GM19099 (cell line): ENCODE measurements around the gene C1QA.

Source experiments
- POLR2A ChIP-seq: IDR thresholded peaks from 3 replicates; pipeline ENCODE4 v1.6.1; 2011; ENCODE audit warnings: low read depth; ENCODE audit not compliant: insufficient read length; ENCODE audit errors: extremely low read depth

The C1QA gene

GRCh38 chr1:22627331-22627730 lies 9.1 kb upstream of the C1QA start:
- TF ChIP-seq POLR2A, result no peak

GRCh38 chr1:22628698-22629444 lies 7.6 kb upstream of the C1QA start:
- TF ChIP-seq POLR2A, result no peak

DNA sequence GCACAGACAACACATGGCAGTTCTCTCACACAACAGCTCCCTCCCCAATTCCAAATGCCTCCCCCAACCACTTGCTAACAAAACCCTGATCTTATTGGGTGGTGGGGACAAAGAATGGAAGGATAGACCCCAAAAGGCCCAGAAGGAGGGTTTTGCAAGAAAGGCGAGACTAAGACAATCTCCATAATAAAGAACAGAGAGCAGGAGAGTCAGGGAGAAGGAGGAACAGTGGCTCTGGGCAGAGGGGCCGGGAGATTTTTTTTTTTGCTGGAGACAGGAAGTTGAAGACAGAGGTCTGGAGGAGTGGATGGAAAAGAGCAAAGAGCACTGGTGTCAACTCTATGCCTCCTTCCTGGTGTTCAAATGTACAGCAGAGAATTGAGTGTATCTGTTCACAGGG lies 6.5 kb upstream of the C1QA start:
- no peak for TF ChIP-seq POLR2A

DNA sequence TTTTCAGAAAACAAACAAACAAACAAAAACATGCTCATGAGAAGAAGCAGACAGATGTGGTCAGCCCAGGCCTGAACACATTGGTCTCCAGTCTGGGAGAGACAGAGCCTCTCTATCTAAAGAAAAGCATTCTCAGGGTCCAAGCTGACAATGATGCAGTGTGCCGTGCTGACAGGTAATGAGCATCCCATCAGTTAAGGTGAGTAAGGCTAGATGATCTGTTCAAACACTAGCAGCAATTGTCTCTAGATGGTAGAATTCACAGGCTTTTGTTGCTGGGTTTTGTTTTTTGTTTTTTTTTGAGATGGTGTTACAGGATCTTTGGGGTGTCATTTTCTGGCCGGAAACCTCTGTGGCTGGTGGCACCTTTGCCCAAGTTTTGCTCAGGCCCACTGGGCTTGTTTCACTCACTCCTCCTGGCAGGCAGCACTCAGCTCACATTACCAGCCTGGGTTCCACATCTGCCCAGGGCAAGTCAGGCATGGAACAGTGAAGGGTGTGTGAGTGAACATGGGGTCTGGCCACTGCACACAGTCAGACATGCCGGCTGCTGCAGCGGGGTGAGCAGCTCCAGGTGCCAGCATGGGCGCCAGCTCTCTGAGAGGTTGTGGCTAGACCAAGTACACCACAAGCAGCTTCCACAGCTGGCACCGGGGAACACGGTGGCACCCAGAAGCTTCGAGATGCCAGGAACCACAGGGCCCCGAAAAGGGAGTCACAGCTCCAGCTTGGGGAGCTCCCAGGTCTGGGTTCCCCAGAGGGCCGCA lies 2.5 kb upstream of the C1QA start:
- no peak for TF ChIP-seq POLR2A

GRCh38 chr1:22635436-22635835 lies 992 bp upstream of the C1QA start:
- TF ChIP-seq POLR2A, result no peak

GRCh38 chr1:22636927-22637326 lies 499 bp downstream of the C1QA start:
- no peak for TF ChIP-seq POLR2A

- TF ChIP-seq POLR2A, result no peak
Measured at GRCh38 chr1:22637907-22638445, 1.5 kb downstream of the C1QA start.

- no peak for TF ChIP-seq POLR2A
Measured at GRCh38 chr1:22638476-22639234, 2.2 kb downstream of the C1QA start.

DNA sequence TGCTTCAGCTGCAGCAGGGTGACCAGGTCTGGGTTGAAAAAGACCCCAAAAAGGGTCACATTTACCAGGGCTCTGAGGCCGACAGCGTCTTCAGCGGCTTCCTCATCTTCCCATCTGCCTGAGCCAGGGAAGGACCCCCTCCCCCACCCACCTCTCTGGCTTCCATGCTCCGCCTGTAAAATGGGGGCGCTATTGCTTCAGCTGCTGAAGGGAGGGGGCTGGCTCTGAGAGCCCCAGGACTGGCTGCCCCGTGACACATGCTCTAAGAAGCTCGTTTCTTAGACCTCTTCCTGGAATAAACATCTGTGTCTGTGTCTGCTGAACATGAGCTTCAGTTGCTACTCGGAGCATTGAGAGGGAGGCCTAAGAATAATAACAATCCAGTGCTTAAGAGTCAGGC lies 2.9 kb downstream of the C1QA start:
- TF ChIP-seq POLR2A, result no peak

- TF ChIP-seq POLR2A, result no peak
Measured at GRCh38 chr1:22641247-22641646, 4.8 kb downstream of the C1QA start.

- no peak for TF ChIP-seq POLR2A
Measured at GRCh38 chr1:22641906-22642636, 5.6 kb downstream of the C1QA start.

DNA sequence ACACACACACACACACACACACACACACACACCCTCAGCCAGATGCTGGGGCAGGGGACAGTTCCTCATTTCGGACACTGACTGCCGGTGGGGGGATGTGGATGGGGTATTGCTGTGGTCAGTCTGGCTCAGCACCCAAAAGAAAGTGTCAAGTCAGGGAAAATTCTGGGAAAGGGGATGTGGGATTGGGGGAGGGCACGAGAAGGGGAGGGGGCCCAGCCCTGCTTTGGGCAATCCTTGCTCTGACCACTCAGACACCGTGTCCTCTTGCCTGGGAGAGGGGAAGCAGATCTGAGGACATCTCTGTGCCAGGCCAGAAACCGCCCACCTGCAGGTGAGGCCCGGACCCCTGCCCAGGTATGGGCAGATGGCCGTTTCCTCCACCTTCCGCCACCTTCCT lies 7.0 kb downstream of the C1QA start, which contains the start of gene C1QC:
Gene C1QC, plus strand, starts transcription at position 253 of the 400 bp plus-strand sequence. CDS start 391 bp downstream, outside the sequence.
- no peak for TF ChIP-seq POLR2A

DNA sequence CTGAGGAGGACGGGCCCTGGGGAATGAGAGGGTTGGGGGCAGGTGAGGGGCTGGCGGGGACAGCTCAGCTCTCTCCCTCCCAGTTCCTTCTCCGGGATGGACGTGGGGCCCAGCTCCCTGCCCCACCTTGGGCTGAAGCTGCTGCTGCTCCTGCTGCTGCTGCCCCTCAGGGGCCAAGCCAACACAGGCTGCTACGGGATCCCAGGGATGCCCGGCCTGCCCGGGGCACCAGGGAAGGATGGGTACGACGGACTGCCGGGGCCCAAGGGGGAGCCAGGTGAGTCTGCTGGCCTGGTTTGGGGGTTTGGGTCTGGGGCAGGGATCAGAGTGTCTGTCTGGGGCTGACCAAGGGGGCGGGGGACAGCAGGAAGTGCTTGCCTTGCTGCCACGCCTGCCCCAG lies 7.5 kb downstream of the C1QA start:
- TF ChIP-seq POLR2A, result no peak

- no peak for TF ChIP-seq POLR2A
Measured at GRCh38 chr1:22645931-22646330, 9.5 kb downstream of the C1QA start.
